ENCODE measurements around the gene SULF2.

Gene SULF2

DNA sequence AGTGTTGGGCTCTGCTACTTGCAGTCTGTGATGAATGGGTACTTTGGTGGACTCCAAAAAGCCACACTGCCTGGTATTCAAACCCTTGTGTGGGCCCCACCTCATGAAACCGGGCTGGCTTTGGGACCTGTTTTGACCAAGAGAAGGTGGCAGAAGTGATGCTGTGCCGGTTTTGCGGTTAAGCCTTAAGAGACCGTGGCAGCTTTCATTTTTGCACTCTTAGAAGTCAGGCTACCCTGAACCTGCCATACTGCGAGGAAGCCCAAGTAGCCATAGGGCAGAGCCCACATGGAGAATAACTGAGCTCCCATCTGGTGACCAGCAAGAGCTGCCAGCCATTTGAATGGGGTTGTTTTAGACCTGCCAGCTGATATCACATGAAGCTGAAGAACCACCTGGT is 10.2 kb downstream of the SULF2 start:
- peak overlapping the region in 2 of 11 experiments; percentile 40 to 63; a peak in 1 of 22 replicates for H3K4me2 ChIP-seq
- no peaks in the 10 kb centered on the region for H3K27me3 ChIP-seq
- H3K9ac ChIP-seq: no peak overlapping the region
- no peak for TF ChIP-seq Cebpa-rat (IDR thresholded peaks at IDR 0.05)
- no peak overlapping the region for H3K27ac ChIP-seq
- peaks cover 0 to 13% (median 0%) of the 10 kb centered on the region in 11 experiments; a peak in 2 of 22 replicates for H3K36me3 ChIP-seq
- H3K9me3 ChIP-seq (replicated peaks in 1 of 11): peaks cover 0 to 13% (median 0%) of the 10 kb centered on the region in 11 experiments; a peak in 6 of 22 replicates
- peaks cover 0 to 12% (median 0%) of the 10 kb centered on the region in 11 experiments; a peak in 4 of 22 replicates for H4K20me1 ChIP-seq
- peaks cover 0 to 67% (median 6%) of the 10 kb centered on the region in 10 experiments; a peak in 10 of 20 replicates for H3K4me1 ChIP-seq
- H3K4me3 ChIP-seq: no peak overlapping the region

DNA sequence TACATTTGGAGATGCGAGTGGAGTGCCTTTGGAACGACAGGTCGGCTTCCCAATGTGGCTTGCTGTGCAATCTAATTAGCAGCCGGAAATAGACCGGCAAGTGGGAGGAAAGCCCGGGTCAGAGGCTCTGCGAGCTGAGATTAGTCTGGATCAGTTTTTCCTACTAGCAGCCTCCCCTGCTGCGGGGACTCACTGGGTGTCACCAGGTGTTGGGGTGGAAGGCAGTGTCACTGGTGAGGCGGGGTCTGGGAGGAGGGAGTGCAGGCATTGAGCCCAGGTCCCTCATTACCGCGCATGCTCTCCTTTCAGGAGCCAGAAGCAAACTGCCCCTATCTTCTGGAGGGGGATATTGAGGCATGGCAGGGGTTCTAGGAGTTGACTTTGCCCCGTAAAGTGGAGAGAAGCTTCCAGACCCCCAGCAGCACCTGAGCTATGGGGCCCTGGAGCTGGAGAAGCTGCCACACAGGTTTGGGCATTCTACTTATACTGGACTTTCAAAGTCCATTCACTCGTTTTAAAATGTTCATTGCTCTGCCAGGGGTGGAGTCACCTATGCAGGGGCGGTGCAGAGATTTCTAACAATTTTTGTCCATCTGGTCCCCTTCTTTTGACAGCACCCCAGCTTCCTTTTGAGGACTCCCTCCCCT is 11.0 kb downstream of the SULF2 start:
- peak overlapping the region in 3 of 11 experiments; percentile 45 to 67 (median 63); a peak in 5 of 22 replicates for H3K4me2 ChIP-seq
- H3K27ac ChIP-seq: no peak overlapping the region
- TF ChIP-seq Cebpa-rat (IDR thresholded peaks at IDR 0.05): no peak
- H4K20me1 ChIP-seq: peaks cover 0 to 12% (median 0%) of the 10 kb centered on the region in 11 experiments; a peak in 4 of 22 replicates
- no peak overlapping the region for H3K4me3 ChIP-seq
- no peaks in the 10 kb centered on the region for H3K27me3 ChIP-seq
- H3K4me1 ChIP-seq: peaks cover 0 to 75% (median 6%) of the 10 kb centered on the region in 10 experiments; a peak in 10 of 20 replicates
- no peak overlapping the region for H3K9ac ChIP-seq
- peaks cover 0 to 13% (median 0%) of the 10 kb centered on the region in 11 experiments; a peak in 6 of 22 replicates for H3K9me3 ChIP-seq (replicated peaks in 1 of 11)
- peaks cover 0 to 13% (median 0%) of the 10 kb centered on the region in 11 experiments; a peak in 2 of 22 replicates for H3K36me3 ChIP-seq

DNA sequence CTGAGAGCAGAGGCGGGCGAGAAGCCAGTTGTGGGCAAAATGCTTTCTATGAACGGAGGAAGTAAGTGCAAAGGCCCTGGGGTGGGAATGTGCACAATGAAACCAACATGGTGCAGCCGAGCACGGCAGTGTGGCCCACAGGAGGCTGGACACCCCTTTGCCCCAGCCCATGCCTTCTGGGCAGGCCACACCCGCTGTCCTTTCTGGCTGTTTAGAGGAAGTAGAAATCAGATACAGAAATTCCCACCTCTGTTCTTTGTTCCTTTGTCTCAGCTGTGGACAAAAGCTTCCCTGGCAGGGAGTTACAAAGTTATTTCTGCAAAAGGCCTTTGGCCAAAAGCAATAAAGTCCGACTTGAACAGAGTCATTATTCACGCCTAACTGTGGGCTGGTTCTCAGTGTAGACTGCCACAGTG is 11.9 kb downstream of the SULF2 start:
- peaks cover 0 to 84% (median 10%) of the 10 kb centered on the region in 10 experiments; a peak in 10 of 20 replicates for H3K4me1 ChIP-seq
- H3K36me3 ChIP-seq: peaks cover 0 to 13% (median 0%) of the 10 kb centered on the region in 11 experiments; a peak in 2 of 22 replicates
- H3K27me3 ChIP-seq: no peaks in the 10 kb centered on the region
- no peak overlapping the region for H3K9ac ChIP-seq
- peaks cover 0 to 13% (median 0%) of the 10 kb centered on the region in 11 experiments; a peak in 6 of 22 replicates for H3K9me3 ChIP-seq (replicated peaks in 1 of 11)
- H3K4me2 ChIP-seq: peak overlapping the region in 3 of 11 experiments; percentile 45 to 67 (median 63); a peak in 6 of 22 replicates
- no peak for TF ChIP-seq Cebpa-rat (IDR thresholded peaks at IDR 0.05)
- no peak overlapping the region for H3K4me3 ChIP-seq
- peaks cover 0 to 12% (median 0%) of the 10 kb centered on the region in 11 experiments; a peak in 4 of 22 replicates for H4K20me1 ChIP-seq
- no peak overlapping the region for H3K27ac ChIP-seq

DNA sequence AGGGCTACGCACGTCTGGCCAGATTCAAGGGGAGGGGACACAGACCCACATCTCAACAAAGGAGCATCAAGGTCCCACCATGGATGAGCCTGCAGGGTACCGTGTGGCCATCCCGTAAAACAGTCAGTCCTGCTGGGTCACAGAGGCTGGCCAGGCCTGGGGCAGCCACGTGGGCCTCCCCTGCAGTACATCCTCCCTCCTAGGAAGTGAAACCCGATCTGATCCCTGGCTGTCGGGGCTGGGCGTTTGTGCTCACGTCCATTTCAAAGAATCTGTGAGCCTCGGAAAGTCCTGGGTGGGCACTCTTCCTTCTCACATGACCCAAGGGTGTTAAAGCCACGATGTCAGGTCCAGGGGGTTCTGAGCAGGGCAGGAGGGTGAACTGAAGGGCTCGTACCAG is 14.3 kb downstream of the SULF2 start:
- no peak overlapping the region for H3K4me3 ChIP-seq
- H3K4me2 ChIP-seq: peak overlapping the region in 5 of 11 experiments; percentile 29 to 67 (median 40); a peak in 10 of 22 replicates
- peaks cover 3 to 97% (median 20%) of the 10 kb centered on the region in 10 experiments; a peak in 18 of 20 replicates for H3K4me1 ChIP-seq
- H3K9me3 ChIP-seq (replicated peaks in 1 of 11): peaks cover 0 to 8% (median 0%) of the 10 kb centered on the region in 11 experiments; a peak in 6 of 22 replicates
- H4K20me1 ChIP-seq: peaks cover 0 to 12% (median 0%) of the 10 kb centered on the region in 11 experiments; a peak in 3 of 22 replicates
- peaks cover 0 to 8% (median 0%) of the 10 kb centered on the region in 11 experiments; a peak in 2 of 22 replicates for H3K36me3 ChIP-seq
- no peaks in the 10 kb centered on the region for H3K27me3 ChIP-seq
- H3K9ac ChIP-seq: peak overlapping the region in 3 of 11 experiments; percentile 19 to 54 (median 44); a peak in 3 of 22 replicates
- H3K27ac ChIP-seq: peak overlapping the region in 5 of 11 experiments; percentile 15 to 52 (median 47); a peak in 8 of 22 replicates
- TF ChIP-seq Cebpa-rat (IDR thresholded peaks at IDR 0.05): no peak

DNA sequence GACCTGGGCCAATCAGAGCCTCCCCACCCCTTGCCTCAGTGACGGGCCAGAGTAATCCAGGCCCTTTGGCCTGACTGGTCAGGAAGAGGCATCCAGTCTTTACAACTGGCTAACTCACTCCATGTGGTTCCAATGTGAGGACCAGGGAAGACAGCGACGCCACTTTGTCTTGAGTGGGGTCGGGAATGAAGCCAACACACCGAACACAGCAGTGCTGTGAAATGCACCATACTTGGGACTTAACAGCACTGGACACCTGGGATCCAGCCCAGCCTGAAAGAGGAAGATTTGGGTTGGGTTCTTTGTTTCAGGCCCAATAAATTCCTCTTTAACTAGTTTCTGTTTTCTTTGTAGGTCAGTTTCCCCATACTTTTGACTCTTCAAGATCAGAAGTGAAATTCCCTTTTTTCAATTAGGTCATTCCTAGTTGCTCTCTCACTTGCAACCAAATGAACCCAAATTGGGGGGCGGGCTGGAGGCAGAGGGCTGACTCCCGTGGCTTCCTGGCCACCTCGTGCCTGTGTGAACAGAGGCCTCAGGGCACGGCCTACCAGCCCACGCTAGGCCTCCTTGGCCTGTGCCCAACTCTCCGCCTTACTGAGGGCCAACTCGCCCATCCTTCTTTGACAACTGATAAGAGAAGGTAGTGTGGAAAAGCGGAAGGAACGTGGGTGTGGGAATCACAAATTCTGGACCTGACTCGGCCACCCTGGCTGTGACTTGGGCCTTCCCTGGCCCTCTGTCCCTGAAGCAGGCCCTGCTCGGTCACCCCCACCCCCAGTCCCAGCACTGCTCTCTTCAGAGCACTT is 17.1 kb downstream of the SULF2 start:
- H3K27ac ChIP-seq: peak overlapping the region in 6 of 11 experiments; percentile 21 to 71 (median 64); a peak in 10 of 22 replicates
- peak overlapping the region in 5 of 11 experiments; percentile 13 to 57 (median 20); a peak in 5 of 22 replicates for H3K9ac ChIP-seq
- H3K27me3 ChIP-seq: no peaks in the 10 kb centered on the region
- peak overlapping the region in 5 of 11 experiments; percentile 47 to 67 (median 63); a peak in 10 of 22 replicates for H3K4me2 ChIP-seq
- peaks cover 0 to 10% (median 0%) of the 10 kb centered on the region in 11 experiments; a peak in 3 of 22 replicates for H3K9me3 ChIP-seq (replicated peaks in 1 of 11)
- H4K20me1 ChIP-seq: no peaks in the 10 kb centered on the region
- H3K36me3 ChIP-seq: 0 out of 22 replicates have a peak, but pooled peaks cover 0 to 12% (median 0%) of the 10 kb centered on the region in 11 experiments
- peaks cover 10 to 92% (median 29%) of the 10 kb centered on the region in 10 experiments; a peak in 18 of 20 replicates for H3K4me1 ChIP-seq
- no peak for TF ChIP-seq Cebpa-rat (IDR thresholded peaks at IDR 0.05)
- no peak overlapping the region for H3K4me3 ChIP-seq

DNA sequence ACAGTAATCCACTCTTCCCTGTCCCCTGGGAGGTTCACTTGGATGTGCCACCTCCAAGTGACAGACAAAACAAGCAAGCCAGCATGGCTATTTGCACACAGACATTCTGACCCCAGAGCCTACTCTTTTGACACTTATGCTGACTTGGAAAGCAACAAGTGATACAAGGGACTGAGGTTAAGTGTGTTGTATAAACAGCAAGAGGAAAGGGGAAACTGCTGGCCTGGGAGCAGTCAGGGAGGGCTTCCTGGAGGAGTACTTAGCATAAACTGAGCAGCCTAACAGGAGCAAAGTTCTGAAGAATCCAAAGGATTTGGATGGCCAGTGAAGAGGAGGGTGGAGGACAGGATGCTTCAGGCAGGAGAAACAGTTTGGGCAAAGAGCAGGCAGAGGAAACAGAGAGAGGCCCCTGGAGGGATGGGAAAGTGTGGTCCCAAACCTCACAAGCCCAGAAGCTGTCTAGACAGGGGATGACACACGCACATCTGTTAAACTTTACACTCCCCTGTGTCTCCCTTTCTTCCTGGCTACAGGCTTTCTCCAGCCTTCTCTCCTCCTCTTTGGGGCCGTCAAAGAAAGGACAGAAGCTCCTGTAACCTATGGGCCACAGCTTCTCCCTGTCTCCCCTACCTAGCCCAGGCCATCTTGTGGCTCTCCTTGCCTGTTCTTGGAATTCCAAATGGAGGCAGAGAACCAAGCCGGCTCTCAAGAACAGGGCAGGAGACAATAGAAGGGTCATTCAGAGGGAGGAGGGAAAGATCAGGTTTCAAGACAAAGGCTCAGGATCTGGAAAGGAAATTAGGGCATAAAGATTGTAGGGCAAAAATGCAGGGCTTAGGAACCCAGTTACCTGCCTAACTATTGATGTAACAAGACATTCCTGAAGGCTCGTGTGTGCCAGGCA is 19.3 kb downstream of the SULF2 start:
- no peaks in the 10 kb centered on the region for H3K27me3 ChIP-seq
- peaks cover 0 to 9% (median 0%) of the 10 kb centered on the region in 11 experiments; a peak in 3 of 22 replicates for H3K9me3 ChIP-seq (replicated peaks in 1 of 11)
- H3K4me1 ChIP-seq: peaks cover 10 to 69% (median 25%) of the 10 kb centered on the region in 10 experiments; a peak in 18 of 20 replicates
- TF ChIP-seq Cebpa-rat (IDR thresholded peaks at IDR 0.05): no peak
- peak overlapping the region; percentile 20 to 67 (median 36); a peak in 21 of 22 replicates for H3K4me2 ChIP-seq
- H3K36me3 ChIP-seq: 0 out of 22 replicates have a peak, but pooled peaks cover 0 to 12% (median 0%) of the 10 kb centered on the region in 11 experiments
- H3K27ac ChIP-seq: peak overlapping the region in 7 of 11 experiments; percentile 10 to 34 (median 25); a peak in 9 of 22 replicates
- H3K4me3 ChIP-seq: no peak overlapping the region
- H3K9ac ChIP-seq: peak overlapping the region in 4 of 11 experiments; percentile 4 to 40 (median 22); a peak in 4 of 22 replicates
- no peaks in the 10 kb centered on the region for H4K20me1 ChIP-seq

DNA sequence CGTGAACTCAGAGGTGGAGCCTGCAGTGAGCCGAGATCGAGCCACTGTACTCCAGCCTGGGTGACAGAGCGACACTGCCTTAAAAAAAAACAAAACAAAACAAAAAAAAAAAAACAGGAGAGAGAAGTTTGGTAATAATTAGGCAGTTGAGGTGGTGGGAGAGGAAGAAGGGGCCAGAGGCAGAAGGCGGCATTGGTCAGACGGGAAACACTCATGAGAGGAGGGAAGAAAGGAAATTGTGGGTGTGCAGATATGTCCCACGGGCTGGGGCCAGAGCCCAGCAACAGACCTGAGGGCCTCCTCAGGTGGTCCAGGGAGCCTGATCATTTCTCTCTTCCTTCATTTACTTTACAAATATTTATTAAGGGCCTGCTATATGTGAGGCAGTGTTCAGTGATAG is 20.0 kb downstream of the SULF2 start:
- Histone ChIP-seq H3K36me3 (0 out of 22 replicates have a peak, but pooled peaks cover 0 to 12% (median 0%) of the 10 kb centered on the region in 11 experiments), H3K4me3 (no peak overlapping the region), H3K27me3 (no peaks in the 10 kb centered on the region), H3K9ac (peak overlapping the region in 4 of 11 experiments; percentile 4 to 40 (median 22); a peak in 3 of 22 replicates), H3K4me2 (peak overlapping the region; percentile 20 to 67 (median 36); a peak in 17 of 22 replicates), H3K27ac (peak overlapping the region in 5 of 11 experiments; percentile 9 to 31 (median 24); a peak in 6 of 22 replicates), H4K20me1 (peaks cover 0 to 2% (median 0%) of the 10 kb centered on the region in 11 experiments; a peak in 1 of 22 replicates), H3K4me1 (peaks cover 10 to 62% (median 24%) of the 10 kb centered on the region in 10 experiments; a peak in 18 of 20 replicates), H3K9me3 (replicated peaks in 1 of 11) (0 out of 22 replicates have a peak, but pooled peaks cover 0 to 4% (median 0%) of the 10 kb centered on the region in 11 experiments)
- TF ChIP-seq Cebpa-rat (IDR thresholded peaks at IDR 0.05): no peak

All from BLaER1 treated with 17β-estradiol and CSF1 and Interleukin-3, amounts not matched to agents 10 nM and 100 nM (cell line).